Endothelial cell of umbilical vein (primary cell): ENCODE data around the gene MYRIP. TPM values are rescaled to one million over a fixed set of nuclear protein-coding genes. Genes with fewer than 3 reads are reported as not detected.

Source experiments
- BruUV-seq: library from RNA; stranded (reverse); fragments of 400-500 nt; replicated peaks from 2 replicates; lab custom pipeline; 2021; lab: Mats Ljungman, UMichigan
- CTCF ChIA-PET: fragments of 300-600, 350-600 bp; sonication (Branson Sonifier 250); formaldehyde crosslinking; loops from one replicate; lab custom pipeline; 2021; ENCODE audit warnings: antibody characterized with exemption, inconsistent platforms; lab: Charles Lee
- POLR2A ChIA-PET: fragments of 300-600, 350-600 bp; sonication (Branson Sonifier 250); formaldehyde crosslinking; loops from one replicate; lab custom pipeline; 2021; ENCODE audit warnings: antibody characterized with exemption, inconsistent platforms; lab: Charles Lee
- DNase-seq: peaks from one replicate; pipeline ENCODE4 v3.0.0-alpha.2; 2011; ENCODE audit warnings: low read depth, low spot score
- FAIRE-seq: peaks from 2 replicates; lab custom pipeline; 2011; peaks lifted over from hg19 to GRCh38; lab: Jason Lieb, UNC
- H2AFZ ChIP-seq: 2 replicates; pipeline ENCODE4 v1.6.0; 2012; ENCODE audit warnings: low read depth, low read length, control low read depth, inconsistent platforms
- H3K27ac ChIP-seq: 2 replicates; pipeline ENCODE4 v1.5.1; 2011; ENCODE audit warnings: low read depth, mild to moderate bottlenecking, control low read depth, low read length, moderate library complexity; ENCODE audit not compliant: insufficient read depth
- H3K27me3 ChIP-seq, 2 experiments: 2 replicates each; pipeline versions ENCODE4 v1.6.0 to v1.6.1; 2011; ENCODE audit warnings: low read length in 2 of 2, mixed read lengths in 1 of 2; ENCODE audit not compliant: control insufficient read depth in 2 of 2, insufficient read depth in 2 of 2
- H3K36me3 ChIP-seq, 2 experiments: 2 replicates in 1 of 2; 3 replicates in 1 of 2; pipeline ENCODE4 v1.5.1; 2011; ENCODE audit warnings: low read length in 2 of 2, mild to moderate bottlenecking in 1 of 2, moderate library complexity in 1 of 2; ENCODE audit not compliant: control insufficient read depth in 2 of 2, insufficient read depth in 2 of 2; ENCODE audit errors: extremely low read depth in 1 of 2
- H3K4me1 ChIP-seq: 3 replicates; pipeline ENCODE4 v1.5.1; 2011; ENCODE audit warnings: mild to moderate bottlenecking, low read length; ENCODE audit not compliant: control insufficient read depth, insufficient read depth; ENCODE audit errors: extremely low read depth
- H3K4me2 ChIP-seq: 2 replicates; pipeline ENCODE4 v1.6.1; 2011; ENCODE audit warnings: low read length, control low read depth, mixed read lengths; ENCODE audit not compliant: insufficient read depth
- H3K4me3 ChIP-seq, 3 experiments: fragments of 200-600 bp in 1 of 3; sonication (generic), shearing (Covaris generic) in 1 of 3; replicated peaks in 1 of 3; 2 replicates each; pipeline ENCODE4 v1.5.1; 2011 to 2016; ENCODE audit warnings: control low read depth in 3 of 3, low read length in 3 of 3, mild to moderate bottlenecking in 2 of 3, inconsistent platforms in 1 of 3, low read depth in 1 of 3, moderate library complexity in 1 of 3; ENCODE audit not compliant: insufficient read depth in 1 of 3
- H3K79me2 ChIP-seq: 2 replicates; pipeline ENCODE4 v1.6.0; 2012; ENCODE audit warnings: low read length, inconsistent platforms; ENCODE audit not compliant: control insufficient read depth, insufficient read depth
- H3K9ac ChIP-seq: replicated peaks from 2 replicates; pipeline ENCODE3; 2011; ENCODE audit warnings: low read length, control low read depth; ENCODE audit not compliant: insufficient read depth; ENCODE audit errors: extremely low read depth
- H3K9me1 ChIP-seq: replicated peaks from 3 replicates; pipeline ENCODE4 v1.6.0; 2011; ENCODE audit warnings: mild to moderate bottlenecking, low read length; ENCODE audit not compliant: control insufficient read depth, insufficient read depth; ENCODE audit errors: extremely low read depth
- H3K9me3 ChIP-seq: replicated peaks from 2 replicates; pipeline ENCODE4 v1.5.1; 2012; ENCODE audit warnings: low read length, inconsistent platforms; ENCODE audit not compliant: control insufficient read depth, insufficient read depth
- H4K20me1 ChIP-seq: replicated peaks from 2 replicates; pipeline ENCODE3; 2011; ENCODE audit warnings: mild to moderate bottlenecking, low read length; ENCODE audit not compliant: control insufficient read depth, insufficient read depth; ENCODE audit errors: extremely low read depth
- CTCF ChIP-seq, 2 donors: IDR thresholded peaks; 1 replicate in 1 of 2; 2 replicates in 1 of 2; pipeline ENCODE4 v1.5.1; 2011; ENCODE audit warnings: low read length in 2 of 2, mild to moderate bottlenecking in 2 of 2, moderate library complexity in 2 of 2, control low read depth in 1 of 2, inconsistent platforms in 1 of 2, low read depth in 1 of 2; ENCODE audit not compliant: insufficient read depth in 1 of 2; ENCODE audit errors: extremely low read depth in 1 of 2
- EZH2 ChIP-seq: IDR thresholded peaks from 2 replicates; pipeline ENCODE4 v1.6.1; 2012; ENCODE audit warnings: borderline replicate concordance, low read depth, mild to moderate bottlenecking, moderate library complexity, low read length, inconsistent platforms; ENCODE audit not compliant: severe bottlenecking
- FOS ChIP-seq: IDR thresholded peaks from 2 replicates; pipeline ENCODE4 v1.6.1; 2011; ENCODE audit warnings: mild to moderate bottlenecking, low read length, moderate library complexity, borderline replicate concordance; ENCODE audit not compliant: insufficient read depth
- GATA2 ChIP-seq: IDR thresholded peaks from 2 replicates; pipeline ENCODE4 v1.7.0; 2011; ENCODE audit warnings: low read depth, mild to moderate bottlenecking, moderate library complexity, mixed read lengths, low read length; ENCODE audit not compliant: insufficient read length, insufficient read depth
- JUN ChIP-seq: IDR thresholded peaks from 2 replicates; pipeline ENCODE4 v1.6.1; 2011; ENCODE audit warnings: borderline replicate concordance, low read depth; ENCODE audit not compliant: insufficient read length, insufficient read depth
- MAX ChIP-seq: IDR thresholded peaks from 2 replicates; pipeline ENCODE4 v1.6.1; 2011; ENCODE audit not compliant: insufficient read depth, insufficient read length
- MYC ChIP-seq: IDR thresholded peaks from one replicate; pipeline ENCODE4 v1.6.1; 2011; ENCODE audit warnings: mild to moderate bottlenecking, low read depth, low read length
- POLR2A ChIP-seq: IDR thresholded peaks from 2 replicates; pipeline ENCODE4 v1.6.1; 2012; ENCODE audit warnings: low read depth, mild to moderate bottlenecking, control low read depth, low read length
- POLR2AphosphoS5 ChIP-seq: IDR thresholded peaks from 2 replicates; pipeline ENCODE4 v1.6.1; 2012; ENCODE audit warnings: low read depth, mild to moderate bottlenecking, control low read depth, low read length, moderate library complexity; ENCODE audit not compliant: insufficient read depth
- dilution Hi-C: fragments of 300-500 bp; cut with MboI; formaldehyde crosslinking; loops from one replicate; pipeline ENCODE4 v1.15.0; 2019; ENCODE audit warnings: low sequenced_read_pairs; ENCODE audit not compliant: extremely low pct_ligation_motif_present
- intact Hi-C: fragments of 100-400 bp; cut with micrococcal nuclease; formaldehyde crosslinking; loops from one replicate; pipeline ENCODE4 v1.10.0; 2022
- polyA plus RNA-seq, 4 experiments: library from polyadenylated mRNA; depleted of rRNA in 3 of 4; stranded (reverse) in 3 of 4; unstranded in 1 of 4; fragments of >200 nt; gene quantifications; 2 replicates each; pipeline versions ENCODE4 v1.2.1 to v1.2.3, GENCODE V29; 2011 to 2012; ENCODE audit warnings: missing spikeins in 1 of 4
- total RNA-seq: library from RNA; stranded (reverse); gene quantifications from 2 replicates; pipeline ENCODE4 v1.2.3, GENCODE V29; 2021

Gene MYRIP
- total and polyA plus RNA-seq, 2 donors (not counting 3 experiments of a cell fraction or from before 2014, with no cell fraction given): 6.7 to 11.9 TPM

GRCh38 chr3:40258064-40258463, 448.7 kb downstream of the MYRIP start:
- TF ChIP-seq POLR2A (no peak), MAX (no peak), POLR2AphosphoS5 (no peak), MYC (no peak), EZH2 (no peak), CTCF (IDR thresholded peaks at IDR 0.05; ENCODE audit: extremely low read depth in 1 of 2, insufficient read depth in 1 of 2, low read depth in 1 of 2, low read length in 2 of 2) (no peak), GATA2 (no peak), JUN (no peak), FOS (no peak)
- Histone ChIP-seq H3K4me1 (no peaks in the 10 kb centered on the region), H3K9me1 (no peaks in the 10 kb centered on the region), H3K4me2 (no peak overlapping the region), H3K9me3 (no peaks in the 10 kb centered on the region), H2AFZ (no peak overlapping the region), H3K27ac (no peak overlapping the region), H4K20me1 (no peaks in the 10 kb centered on the region), H3K27me3 (no peaks in the 10 kb centered on the region), H3K79me2 (no peaks in the 10 kb centered on the region), H3K4me3 (no peak overlapping the region), H3K36me3 (peaks cover 0 to 6% of the 10 kb centered on the region in 2 experiments), H3K9ac (no peak overlapping the region)
- dilution Hi-C loops: no loop called here
- FAIRE-seq (no peak), DNase-seq (no peak)
- intact Hi-C loops: no loop called here
- ChIA-PET POLR2A (no interaction called here), CTCF (interaction anchor here (0.7 to 1.2 kb wide), 2 partner anchors 10 to 66 kb away, joined by 3 read pairs; no protein-coding TSS in a partner anchor)
- no TSS peak for BruUV-seq
